WTC11 (cell line): ENCODE measurements around the gene TEKTIP1.

ENCODE experiments used
- CTCF ChIP-seq: fragments of 200-600 bp; IDR thresholded peaks from 2 replicates; pipeline ENCODE4 v1.8.0; 2022; ENCODE audit warnings: antibody characterized with exemption
- GABPB1 ChIP-seq: sonication (generic); formaldehyde crosslinking; IDR thresholded peaks from 2 replicates; pipeline ENCODE4 v1.8.1; 2023; ENCODE audit warnings: mild to moderate bottlenecking, missing genetic modification reagents
- MLX ChIP-seq: sonication (generic); formaldehyde crosslinking; IDR thresholded peaks from 2 replicates; pipeline ENCODE4 v1.8.1; 2023; ENCODE audit warnings: mild to moderate bottlenecking, missing genetic modification reagents, moderate library complexity
- ZNF317 ChIP-seq: sonication (generic); formaldehyde crosslinking; IDR thresholded peaks from 2 replicates; pipeline ENCODE4 v1.8.1; 2023; ENCODE audit warnings: low read depth, mild to moderate bottlenecking, moderate library complexity, missing genetic modification reagents, borderline replicate concordance

GRCh38 chr19:3515891-3516422 lies 23.0 kb upstream of the TEKTIP1 start:
- TF ChIP-seq CTCF (no peak), MLX (CRISPR knock-in tag) (no peak), ZNF317 (no peak), GABPB1 (CRISPR knock-in tag) (no peak)
